Spleen (tissue), 11 donors: Measurements from ENCODE around the gene NUB1. TPM values are rescaled to one million over a fixed set of nuclear protein-coding genes. Genes with fewer than 3 reads are reported as not detected.

Experiments used
- DNase-seq: peaks from one replicate; pipeline ENCODE4 v3.0.0-alpha.2; 2020
- H3K27ac ChIP-seq, 8 donors: fragments of 200-600 bp; sonication (generic) in 7 of 8; 1 replicate in 4 of 8; 2 replicates in 4 of 8; pipeline versions ENCODE4 v1.5.0 to v1.8.0; 2016 to 2021; ENCODE audit warnings: inconsistent platforms in 4 of 8, mild to moderate bottlenecking in 4 of 8, moderate library complexity in 1 of 8
- H3K27me3 ChIP-seq, 7 donors: fragments of 200-600 bp; sonication (generic) in 6 of 7; replicated peaks in 1 of 7; 1 replicate in 4 of 7; 2 replicates in 3 of 7; pipeline versions ENCODE4 v1.5.0 to v1.8.0; 2016 to 2021; ENCODE audit warnings: inconsistent platforms in 3 of 7, mild to moderate bottlenecking in 1 of 7
- H3K36me3 ChIP-seq, 6 donors: fragments of 200-600 bp; sonication (generic) in 5 of 6; 1 replicate in 4 of 6; 2 replicates in 2 of 6; pipeline versions ENCODE4 v1.5.0 to v1.8.0; 2016 to 2021; ENCODE audit warnings: inconsistent platforms in 2 of 6
- H3K4me1 ChIP-seq, 6 donors: fragments of 200-600 bp; sonication (generic) in 5 of 6; 1 replicate in 3 of 6; 2 replicates in 3 of 6; pipeline versions ENCODE4 v1.5.0 to v1.8.0; 2016 to 2021; ENCODE audit warnings: inconsistent platforms in 3 of 6
- H3K4me3 ChIP-seq, 8 donors: fragments of 200-600 bp; sonication (generic) in 7 of 8; 1 replicate in 4 of 8; 2 replicates in 4 of 8; pipeline versions ENCODE4 v1.5.0 to v1.8.0; 2016 to 2021; ENCODE audit warnings: inconsistent platforms in 4 of 8, mild to moderate bottlenecking in 4 of 8, moderate library complexity in 2 of 8
- H3K9me3 ChIP-seq, 8 donors: fragments of 200-600 bp; sonication (generic) in 7 of 8; 1 replicate in 4 of 8; 2 replicates in 4 of 8; pipeline versions ENCODE4 v1.5.0 to v1.8.0; 2016 to 2021; ENCODE audit warnings: inconsistent platforms in 4 of 8
- POLR2A ChIP-seq, 3 donors: fragments of 450-650 bp; IDR thresholded peaks; one replicate each; pipeline ENCODE4 v1.5.1; 2017; ENCODE audit warnings: antibody characterized with exemption in 3 of 3, mild to moderate bottlenecking in 1 of 3
- POLR2AphosphoS5 ChIP-seq, 3 donors: sonication (generic); formaldehyde crosslinking; IDR thresholded peaks; one replicate each; pipeline ENCODE4 v1.5.1; 2017; ENCODE audit warnings: antibody characterized with exemption in 3 of 3
- WGBS, 5 donors: extraction: QIAGEN DNeasy Blood & Tissue Kit in 3 of 5; methylation state at CpG; one replicate each; pipeline versions ENCODE4 v1.1.5 to v1.1.7; 2013 to 2018; 5-methylcytosine and 5-hydroxymethylcytosine counted together
- intact Hi-C: fragments of 100-400 bp; cut with DNase I; formaldehyde crosslinking; loops from one replicate; pipeline ENCODE4 v1.15.0; 2023; ENCODE audit warnings: low total_unique reads
- polyA plus RNA-seq, 3 donors: library from polyadenylated mRNA; stranded (reverse); fragments of 200-250 nt; gene quantifications; one replicate each; pipeline ENCODE4 v1.2.1, GENCODE V29; 2013
- total RNA-seq, 7 donors: library from RNA; depleted of rRNA in 3 of 7; stranded (reverse); fragments of >200 nt in 3 of 7; fragmentation: NEBNext Ultra II Directional in 4 of 7; extraction: Animal tissue kit (Norgen Biotek cat#: 25700) in 4 of 7; gene quantifications; one replicate each; pipeline versions ENCODE4 v1.1.0 to v1.2.1, GENCODE V29; 2016 to 2021
- TF ChIP-seq, protein P1 (sequence below), 11 experiments: fragments of 200-600 bp in 7 of 11; fragments of 450-650 bp in 4 of 11; sonication (generic) in 4 of 11; IDR thresholded peaks in 8 of 11; conservative IDR thresholded peaks in 3 of 11; 1 replicate in 7 of 11; 2 replicates in 4 of 11; pipeline versions ENCODE4 v1.4.0 to v1.8.0; 2016 to 2021; ENCODE audit warnings: antibody characterized with exemption in 11 of 11, inconsistent platforms in 4 of 11, mild to moderate bottlenecking in 1 of 11
- donor health status: healthy with polysubstance abuse.
- donor health status: DM: no; HTN: no; CAD: no; lungs with moderate emphysema.
- donor health status: DM: no; HTN: no; CAD: no.
- donor health status: Bipolar disorder and iron deficiency.
- donor health status: healthy.
- donor health status: DM: no; HTN: no; CAD: no.
- donor health status: DM: yes; HTN: yes; CAD: no.

Gene NUB1
- total and polyA plus RNA-seq, 10 donors: 25.2 to 80.9 (median 64.5) TPM

DNA sequence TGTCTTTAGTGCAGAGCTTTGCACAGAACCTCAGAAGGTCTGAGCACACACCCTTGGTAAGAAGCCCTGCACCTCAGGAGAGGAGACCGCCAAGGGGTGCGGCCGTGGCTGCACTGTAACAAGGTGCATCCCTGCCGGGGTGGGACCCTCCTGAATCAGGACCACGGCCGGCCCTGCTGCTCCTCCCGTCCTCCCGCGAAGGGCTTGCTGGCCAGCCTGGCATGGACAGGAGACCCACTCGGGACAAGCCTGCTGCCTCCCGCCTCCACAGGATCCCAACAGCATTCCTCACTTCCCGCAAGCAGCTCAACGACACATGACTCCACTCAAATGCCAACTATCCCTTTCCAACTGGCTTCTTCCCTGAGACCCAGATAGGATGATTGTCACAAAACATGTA lies 55.4 kb downstream of the NUB1 start:
- intact Hi-C loops: no loop called here
- peak; percentile 74 for DNase-seq
- Histone ChIP-seq H3K4me1 (peaks cover 3 to 76% (median 28%) of the 10 kb centered on the region in 6 donors), H3K4me3 (no peak overlapping the region), H3K27me3 (peaks cover 0 to 6% (median 0%) of the 10 kb centered on the region in 7 donors), H3K36me3 (peaks cover 0 to 4% (median 0%) of the 10 kb centered on the region in 6 donors), H3K27ac (peak overlapping the region in 5 of 8 donors; percentile 51 to 76 (median 66)), H3K9me3 (peaks cover 0 to 8% (median 0%) of the 10 kb centered on the region in 8 donors)
- 84 to 92% (median 88%) methylated on average over 13 of the region's 13 CpGs for WGBS, 5 donors
- TF ChIP-seq, protein P1, sequence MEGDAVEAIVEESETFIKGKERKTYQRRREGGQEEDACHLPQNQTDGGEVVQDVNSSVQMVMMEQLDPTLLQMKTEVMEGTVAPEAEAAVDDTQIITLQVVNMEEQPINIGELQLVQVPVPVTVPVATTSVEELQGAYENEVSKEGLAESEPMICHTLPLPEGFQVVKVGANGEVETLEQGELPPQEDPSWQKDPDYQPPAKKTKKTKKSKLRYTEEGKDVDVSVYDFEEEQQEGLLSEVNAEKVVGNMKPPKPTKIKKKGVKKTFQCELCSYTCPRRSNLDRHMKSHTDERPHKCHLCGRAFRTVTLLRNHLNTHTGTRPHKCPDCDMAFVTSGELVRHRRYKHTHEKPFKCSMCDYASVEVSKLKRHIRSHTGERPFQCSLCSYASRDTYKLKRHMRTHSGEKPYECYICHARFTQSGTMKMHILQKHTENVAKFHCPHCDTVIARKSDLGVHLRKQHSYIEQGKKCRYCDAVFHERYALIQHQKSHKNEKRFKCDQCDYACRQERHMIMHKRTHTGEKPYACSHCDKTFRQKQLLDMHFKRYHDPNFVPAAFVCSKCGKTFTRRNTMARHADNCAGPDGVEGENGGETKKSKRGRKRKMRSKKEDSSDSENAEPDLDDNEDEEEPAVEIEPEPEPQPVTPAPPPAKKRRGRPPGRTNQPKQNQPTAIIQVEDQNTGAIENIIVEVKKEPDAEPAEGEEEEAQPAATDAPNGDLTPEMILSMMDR (IDR thresholded peaks at IDR 0.05 in 8 of 11, conservative IDR thresholded peaks at IDR 0.05 in 3 of 11): no peak
- peak in 1 of 3 donors; percentile 22 for TF ChIP-seq POLR2AphosphoS5 (IDR thresholded peaks at IDR 0.05)

DNA sequence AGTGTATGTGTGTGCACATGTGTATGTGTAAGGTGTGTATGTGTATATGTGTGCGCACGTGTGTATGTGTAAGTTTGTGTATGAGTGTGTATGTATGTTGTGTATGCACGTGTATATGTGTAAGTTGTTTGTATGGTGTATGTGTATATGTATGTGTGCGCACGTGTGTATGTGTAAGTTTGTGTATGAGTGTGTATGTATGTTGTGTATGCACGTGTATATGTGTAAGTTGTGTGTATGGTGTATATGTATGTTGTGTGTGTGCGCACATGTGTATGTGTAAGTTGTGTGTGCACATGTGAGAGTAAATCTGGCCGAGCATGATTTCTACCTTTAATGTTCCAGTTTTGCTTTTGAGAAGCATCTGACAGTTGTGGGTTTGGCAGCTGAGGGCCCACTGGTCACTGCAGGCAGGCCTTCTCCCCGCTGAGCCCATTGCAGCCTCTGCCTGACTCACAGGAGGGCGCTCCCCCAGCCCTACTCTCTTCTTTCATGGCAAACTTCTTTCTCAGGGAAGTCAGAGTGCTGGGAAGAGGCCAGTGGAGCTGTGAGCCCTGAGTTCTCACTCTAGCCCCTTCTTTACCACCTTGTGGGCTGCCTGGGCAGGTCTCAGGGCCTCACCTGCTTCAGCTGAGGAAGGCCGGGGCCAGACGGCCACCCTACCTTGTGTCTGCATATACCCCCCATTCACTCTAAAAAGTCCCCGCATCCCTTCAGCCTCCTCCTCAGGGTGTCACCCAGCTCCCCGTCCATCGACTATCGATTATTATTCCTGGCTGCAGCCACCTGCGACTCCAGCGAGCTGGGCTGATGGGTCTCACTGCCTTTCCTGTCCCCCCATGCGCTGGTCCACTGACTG lies 57.1 kb downstream of the NUB1 start:
- peak; percentile 58 for DNase-seq
- H3K4me1 ChIP-seq: peaks cover 3 to 82% (median 36%) of the 10 kb centered on the region in 6 donors
- no peak overlapping the region for H3K4me3 ChIP-seq
- intact Hi-C loops: no loop called here
- peak overlapping the region in 5 of 8 donors; percentile 12 to 76 (median 59) for H3K27ac ChIP-seq
- no peaks in the 10 kb centered on the region for H3K27me3 ChIP-seq
- peaks cover 0 to 8% (median 0%) of the 10 kb centered on the region in 8 donors for H3K9me3 ChIP-seq
- peaks cover 0 to 4% (median 0%) of the 10 kb centered on the region in 6 donors for H3K36me3 ChIP-seq
- TF ChIP-seq, protein P1 (IDR thresholded peaks at IDR 0.05 in 8 of 11, conservative IDR thresholded peaks at IDR 0.05 in 3 of 11): no peak
- TF ChIP-seq POLR2AphosphoS5 (IDR thresholded peaks at IDR 0.05) (no peak), POLR2A (IDR thresholded peaks at IDR 0.05) (no peak)
- WGBS, 5 donors: 89 to 95% (median 91%) methylated on average over 19 of the region's 19 CpGs

DNA sequence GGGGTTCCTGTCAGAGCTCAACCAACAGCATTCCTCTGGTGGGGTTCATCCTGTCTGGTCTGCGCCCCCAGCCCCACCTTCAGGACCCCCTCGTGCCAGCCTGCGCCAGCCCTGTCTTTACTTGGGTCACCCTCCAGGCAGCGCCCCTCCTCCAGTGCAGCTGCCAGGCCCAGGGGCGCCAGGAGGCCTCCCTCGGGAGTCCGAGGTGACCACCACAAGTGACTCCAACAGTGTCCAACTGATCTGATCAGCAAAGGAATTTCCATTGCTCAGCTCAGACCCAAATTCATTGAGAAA lies 57.6 kb downstream of the NUB1 start:
- no peak for TF ChIP-seq POLR2A (IDR thresholded peaks at IDR 0.05)
- no peak for TF ChIP-seq POLR2AphosphoS5 (IDR thresholded peaks at IDR 0.05)
- TF ChIP-seq, protein P1 (IDR thresholded peaks at IDR 0.05 in 8 of 11, conservative IDR thresholded peaks at IDR 0.05 in 3 of 11): no peak
- intact Hi-C loops: no loop called here
- H3K4me3 ChIP-seq: no peak overlapping the region
- H3K9me3 ChIP-seq: peaks cover 0 to 8% (median 0%) of the 10 kb centered on the region in 8 donors
- H3K27ac ChIP-seq: peak overlapping the region in 5 of 8 donors; percentile 9 to 63 (median 27)
- peak; percentile 36 for DNase-seq
- no peaks in the 10 kb centered on the region for H3K27me3 ChIP-seq
- WGBS, 5 donors: 82 to 93% (median 90%) methylated on average over 7 of the region's 7 CpGs
- H3K4me1 ChIP-seq: peaks cover 8 to 83% (median 42%) of the 10 kb centered on the region in 6 donors
- H3K36me3 ChIP-seq: peaks cover 0 to 2% (median 0%) of the 10 kb centered on the region in 6 donors

DNA sequence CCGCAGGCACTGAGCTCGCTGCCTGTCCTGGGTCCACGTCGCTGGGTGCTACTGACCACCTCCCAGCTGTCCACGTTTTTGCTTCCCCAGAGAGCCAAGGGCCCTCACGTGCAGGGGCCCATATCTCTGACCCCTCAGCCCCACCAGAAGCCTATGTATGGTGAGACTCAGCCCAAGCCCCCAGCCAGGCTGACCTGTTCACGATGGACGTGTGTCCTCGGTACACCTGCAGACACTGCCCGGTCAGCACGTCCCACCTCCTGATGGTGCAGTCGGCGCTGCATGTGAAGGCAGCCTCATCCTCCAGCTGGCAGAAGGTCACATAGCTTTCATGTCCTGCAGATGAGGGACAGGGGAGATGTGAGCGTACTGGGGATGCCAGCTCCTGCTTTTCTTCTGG lies 58.3 kb downstream of the NUB1 start:
- intact Hi-C loops: no loop called here

More for the DNA sequence above, 58.3 kb downstream of the NUB1 start:
- Histone ChIP-seq H3K36me3 (no peaks in the 10 kb centered on the region), H3K9me3 (peaks cover 0 to 8% (median 0%) of the 10 kb centered on the region in 8 donors), H3K27ac (peak overlapping the region in 5 of 8 donors; percentile 6 to 63 (median 12)), H3K4me1 (peaks cover 14 to 83% (median 48%) of the 10 kb centered on the region in 6 donors), H3K4me3 (no peak overlapping the region), H3K27me3 (no peaks in the 10 kb centered on the region)
- 76 to 91% (median 84%) methylated on average over 9 to 14 of the region's 14 CpGs for whole genome bisulfite sequencing, 5 donors
- peak; percentile 74 for DNase-seq
- TF ChIP-seq POLR2A (IDR thresholded peaks at IDR 0.05) (no peak), POLR2AphosphoS5 (IDR thresholded peaks at IDR 0.05) (peak in 1 of 3 donors; percentile 11)
- TF ChIP-seq, protein P1 (IDR thresholded peaks at IDR 0.05 in 8 of 11, conservative IDR thresholded peaks at IDR 0.05 in 3 of 11): no peak
